PFSK-1 (cell line): ENCODE measurements around the gene ACLY.

Source experiments
- FOXP2 ChIP-seq: optimal IDR thresholded peaks from 2 replicates; pipeline ENCODE3; 2011; ENCODE audit warnings: borderline replicate concordance, control low read depth, inconsistent platforms; ENCODE audit not compliant: insufficient read depth; ENCODE audit errors: extremely low read length, extremely low read depth
- POLR2AphosphoS5 ChIP-seq: IDR thresholded peaks from 2 replicates; pipeline ENCODE4 v1.6.1; 2012; ENCODE audit warnings: low read depth, mild to moderate bottlenecking, control low read depth, low read length, moderate library complexity
- SIN3A ChIP-seq: IDR thresholded peaks from 2 replicates; pipeline ENCODE4 v1.6.1; 2012; ENCODE audit warnings: mild to moderate bottlenecking, low read length, moderate library complexity, borderline replicate concordance; ENCODE audit not compliant: insufficient read depth
- TAF1 ChIP-seq: IDR thresholded peaks from 2 replicates; pipeline ENCODE4 v1.6.1; 2012; ENCODE audit warnings: low read length, control low read depth, borderline replicate concordance; ENCODE audit not compliant: insufficient read depth
- TF ChIP-seq, protein P1 (sequence below), 2 experiments: IDR thresholded peaks; 2 replicates each; pipeline versions ENCODE4 v1.6.1 to v1.8.0; 2011 to 2012; ENCODE audit warnings: low read depth in 2 of 2, low read length in 2 of 2, control low read depth in 1 of 2, inconsistent platforms in 1 of 2, mild to moderate bottlenecking in 1 of 2, moderate library complexity in 1 of 2; ENCODE audit not compliant: insufficient read depth in 1 of 2

ACLY gene

DNA sequence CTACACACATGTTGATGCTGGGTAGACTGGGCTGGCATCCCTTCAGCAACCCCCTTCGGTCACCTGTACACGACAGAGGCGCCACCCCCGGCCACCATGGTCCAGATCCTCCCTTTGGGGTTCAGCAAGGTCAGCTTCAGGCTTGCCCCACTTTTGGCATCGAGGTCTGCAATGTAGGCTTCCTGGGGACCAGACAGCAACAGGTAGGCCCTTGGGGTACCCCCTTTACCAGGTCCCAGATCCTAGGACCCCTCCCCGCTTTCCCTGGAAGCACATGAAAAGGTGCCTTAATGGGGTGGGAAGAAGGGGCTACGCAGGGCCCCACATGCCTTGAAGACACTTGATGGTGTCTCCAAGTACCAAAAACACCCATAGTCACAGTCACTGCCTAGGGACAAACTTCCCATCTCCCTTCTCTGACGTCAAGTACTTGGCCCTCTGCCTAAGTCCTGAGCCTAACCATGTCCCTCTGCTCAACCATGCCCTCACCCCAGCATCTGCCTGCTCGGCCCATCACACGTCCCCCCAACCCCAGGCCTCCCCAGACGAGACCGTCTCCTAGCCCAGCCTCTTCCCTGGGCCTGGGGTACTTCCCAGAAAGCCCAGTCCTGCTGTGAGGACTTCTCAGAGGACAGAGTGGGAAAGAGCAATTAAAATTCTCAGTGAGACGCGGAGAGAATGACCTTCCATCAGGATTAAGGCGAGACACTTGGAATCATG is 12.1 kb downstream of the ACLY start:
- TF ChIP-seq FOXP2, result no peak

DNA sequence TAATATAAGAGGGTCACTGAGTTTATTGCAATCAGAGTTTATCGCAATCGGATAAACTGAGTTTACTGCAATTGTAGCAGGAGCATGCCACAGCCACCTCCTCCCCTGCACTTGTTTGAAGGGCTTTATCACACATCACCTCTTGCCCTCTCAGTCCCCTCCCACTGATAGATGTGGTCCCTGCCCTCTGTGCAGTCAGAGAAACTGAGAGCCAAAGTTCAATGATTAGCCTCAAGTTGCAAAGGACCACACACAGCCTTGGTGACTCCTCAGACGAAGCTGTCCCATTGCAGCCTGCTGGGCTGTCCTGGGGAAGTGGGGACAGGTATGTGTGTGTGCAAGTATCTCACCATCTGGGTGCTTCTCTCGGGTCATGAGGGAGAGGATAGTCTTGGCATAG is 13.6 kb downstream of the ACLY start:
- TF ChIP-seq TAF1 (no peak), POLR2AphosphoS5 (no peak), SIN3A (no peak), FOXP2 (no peak)
- TF ChIP-seq, protein P1, sequence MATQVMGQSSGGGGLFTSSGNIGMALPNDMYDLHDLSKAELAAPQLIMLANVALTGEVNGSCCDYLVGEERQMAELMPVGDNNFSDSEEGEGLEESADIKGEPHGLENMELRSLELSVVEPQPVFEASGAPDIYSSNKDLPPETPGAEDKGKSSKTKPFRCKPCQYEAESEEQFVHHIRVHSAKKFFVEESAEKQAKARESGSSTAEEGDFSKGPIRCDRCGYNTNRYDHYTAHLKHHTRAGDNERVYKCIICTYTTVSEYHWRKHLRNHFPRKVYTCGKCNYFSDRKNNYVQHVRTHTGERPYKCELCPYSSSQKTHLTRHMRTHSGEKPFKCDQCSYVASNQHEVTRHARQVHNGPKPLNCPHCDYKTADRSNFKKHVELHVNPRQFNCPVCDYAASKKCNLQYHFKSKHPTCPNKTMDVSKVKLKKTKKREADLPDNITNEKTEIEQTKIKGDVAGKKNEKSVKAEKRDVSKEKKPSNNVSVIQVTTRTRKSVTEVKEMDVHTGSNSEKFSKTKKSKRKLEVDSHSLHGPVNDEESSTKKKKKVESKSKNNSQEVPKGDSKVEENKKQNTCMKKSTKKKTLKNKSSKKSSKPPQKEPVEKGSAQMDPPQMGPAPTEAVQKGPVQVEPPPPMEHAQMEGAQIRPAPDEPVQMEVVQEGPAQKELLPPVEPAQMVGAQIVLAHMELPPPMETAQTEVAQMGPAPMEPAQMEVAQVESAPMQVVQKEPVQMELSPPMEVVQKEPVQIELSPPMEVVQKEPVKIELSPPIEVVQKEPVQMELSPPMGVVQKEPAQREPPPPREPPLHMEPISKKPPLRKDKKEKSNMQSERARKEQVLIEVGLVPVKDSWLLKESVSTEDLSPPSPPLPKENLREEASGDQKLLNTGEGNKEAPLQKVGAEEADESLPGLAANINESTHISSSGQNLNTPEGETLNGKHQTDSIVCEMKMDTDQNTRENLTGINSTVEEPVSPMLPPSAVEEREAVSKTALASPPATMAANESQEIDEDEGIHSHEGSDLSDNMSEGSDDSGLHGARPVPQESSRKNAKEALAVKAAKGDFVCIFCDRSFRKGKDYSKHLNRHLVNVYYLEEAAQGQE (IDR thresholded peaks at IDR 0.05; ENCODE audit: insufficient read depth in 1 of 2, low read depth in 2 of 2, low read length in 2 of 2), result no peak

DNA sequence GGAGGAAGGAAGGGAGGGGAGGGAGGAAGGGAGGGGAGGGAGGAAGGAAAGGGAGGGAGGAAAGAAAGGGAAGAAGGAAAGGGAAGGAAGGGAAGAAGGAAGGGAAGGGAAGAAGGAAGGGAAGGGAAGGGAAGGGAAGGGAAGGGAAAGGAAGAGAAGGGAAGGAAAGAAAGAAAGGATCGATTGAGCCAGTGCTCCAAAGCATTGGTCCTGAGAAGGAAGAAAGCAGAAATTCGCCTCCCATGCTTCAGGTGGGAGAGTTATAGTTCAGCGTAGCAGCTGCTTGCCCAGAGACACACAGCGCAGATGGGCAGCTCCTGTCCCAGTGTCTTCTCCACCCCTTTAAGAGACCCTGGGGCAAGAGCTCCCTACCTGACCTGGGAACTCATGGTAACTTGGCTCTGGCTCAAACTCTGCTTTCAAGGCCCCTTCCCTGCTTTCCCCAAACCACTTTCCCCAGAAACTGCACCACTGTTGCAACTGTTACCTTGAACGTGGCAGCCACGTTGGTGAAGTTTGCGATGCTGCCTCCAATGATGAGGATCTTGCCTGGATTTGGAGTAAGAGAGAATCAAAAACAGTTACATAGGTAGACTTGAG is 14.4 kb downstream of the ACLY start:
- no peak for TF ChIP-seq FOXP2
- TF ChIP-seq SIN3A, result no peak
- no peak for TF ChIP-seq POLR2AphosphoS5
- no peak for TF ChIP-seq TAF1
- TF ChIP-seq, protein P1 (IDR thresholded peaks at IDR 0.05; ENCODE audit: insufficient read depth in 1 of 2, low read depth in 2 of 2, low read length in 2 of 2), result no peak

DNA sequence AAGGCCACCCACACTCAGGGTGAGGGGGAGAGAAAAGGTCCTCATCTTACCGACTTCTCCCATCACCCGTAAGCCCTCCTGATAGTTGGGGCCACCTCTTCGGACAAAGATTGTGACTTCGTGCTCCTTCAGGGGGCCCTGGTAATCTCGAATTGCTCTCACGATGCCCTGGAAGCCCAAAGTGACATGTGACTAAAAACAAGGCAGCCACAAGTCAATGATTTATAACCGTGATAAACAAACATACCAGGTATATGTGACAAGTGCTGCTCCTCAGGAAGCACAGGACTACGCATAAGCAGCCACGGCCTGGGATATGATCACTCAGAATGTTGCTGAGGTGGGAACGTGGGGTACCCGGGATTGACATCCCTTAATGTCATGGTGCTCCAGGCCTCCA is 17.1 kb downstream of the ACLY start:
- no peak for TF ChIP-seq SIN3A
- TF ChIP-seq, protein P1 (IDR thresholded peaks at IDR 0.05; ENCODE audit: insufficient read depth in 1 of 2, low read depth in 2 of 2, low read length in 2 of 2), result no peak
- no peak for TF ChIP-seq POLR2AphosphoS5
- TF ChIP-seq FOXP2, result no peak
- no peak for TF ChIP-seq TAF1

DNA sequence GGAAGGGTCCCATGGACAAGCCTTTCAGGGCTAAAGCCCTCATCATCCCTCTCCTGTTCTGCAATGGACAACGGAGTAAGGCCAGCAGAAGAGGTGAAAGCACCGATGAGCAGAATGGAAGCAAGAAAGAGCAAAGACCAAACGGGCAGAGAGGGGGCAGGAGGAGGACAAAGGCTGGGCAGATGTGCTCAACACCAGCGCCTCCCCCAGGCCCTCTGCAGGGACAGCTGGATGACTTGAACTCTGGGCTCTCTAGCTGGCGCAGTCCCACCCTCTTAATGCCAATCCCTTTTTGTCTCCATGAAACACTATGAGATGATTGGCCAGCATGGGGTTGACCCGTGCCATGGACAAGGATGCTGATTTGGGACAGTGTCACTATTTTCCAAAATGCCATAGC is 22.0 kb downstream of the ACLY start:
- TF ChIP-seq, protein P1 (IDR thresholded peaks at IDR 0.05; ENCODE audit: insufficient read depth in 1 of 2, low read depth in 2 of 2, low read length in 2 of 2), result no peak
- no peak for TF ChIP-seq SIN3A
- TF ChIP-seq POLR2AphosphoS5, result no peak
- TF ChIP-seq FOXP2, result no peak
- TF ChIP-seq TAF1, result no peak
